Measurements from ENCODE around the gene FBLN7.
"Not testable (repeated sequence)": the region's sequence is repeated elsewhere in the genome, so short reads cannot be mapped to it uniquely, and the experiment has no call there.

Gene FBLN7

DNA sequence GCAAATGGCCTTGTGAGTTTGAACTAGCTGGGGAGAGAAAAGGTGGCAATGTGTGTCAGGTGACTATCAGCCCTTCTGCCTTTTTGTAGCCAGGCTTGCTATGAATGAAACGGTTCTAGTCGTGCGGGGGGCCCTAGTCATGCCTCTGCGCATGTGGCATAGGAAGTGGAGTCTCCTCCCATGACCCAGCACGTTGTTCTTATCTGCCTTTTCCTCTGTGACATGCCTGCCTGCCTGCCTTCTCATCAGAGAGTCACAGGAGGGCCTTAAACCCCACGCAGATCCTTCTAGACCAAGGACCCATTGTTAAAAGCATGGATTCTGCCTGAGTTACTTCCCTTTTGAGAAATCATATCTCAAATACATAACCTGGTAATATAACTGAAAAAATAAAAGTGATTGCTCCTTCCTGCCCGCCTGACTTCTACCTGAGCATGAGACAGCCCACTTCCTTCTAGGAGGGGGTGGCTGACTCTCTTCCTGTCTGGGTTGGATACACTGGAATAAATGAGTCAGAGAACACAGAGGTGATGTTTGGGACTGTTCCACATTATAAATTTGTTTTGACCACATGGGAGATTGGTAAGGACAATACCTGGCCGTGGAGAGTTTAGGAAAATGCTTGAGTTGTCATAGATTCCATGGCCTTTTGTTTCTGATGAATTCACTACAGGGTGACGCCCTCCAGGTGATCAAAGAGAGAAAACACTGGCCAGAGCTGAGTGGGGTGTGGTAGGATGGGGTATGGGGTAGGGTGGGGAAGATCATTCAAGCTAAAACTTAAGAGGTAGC is 49.8 kb downstream of the FBLN7 start:
- DNase-seq = no peak

DNA sequence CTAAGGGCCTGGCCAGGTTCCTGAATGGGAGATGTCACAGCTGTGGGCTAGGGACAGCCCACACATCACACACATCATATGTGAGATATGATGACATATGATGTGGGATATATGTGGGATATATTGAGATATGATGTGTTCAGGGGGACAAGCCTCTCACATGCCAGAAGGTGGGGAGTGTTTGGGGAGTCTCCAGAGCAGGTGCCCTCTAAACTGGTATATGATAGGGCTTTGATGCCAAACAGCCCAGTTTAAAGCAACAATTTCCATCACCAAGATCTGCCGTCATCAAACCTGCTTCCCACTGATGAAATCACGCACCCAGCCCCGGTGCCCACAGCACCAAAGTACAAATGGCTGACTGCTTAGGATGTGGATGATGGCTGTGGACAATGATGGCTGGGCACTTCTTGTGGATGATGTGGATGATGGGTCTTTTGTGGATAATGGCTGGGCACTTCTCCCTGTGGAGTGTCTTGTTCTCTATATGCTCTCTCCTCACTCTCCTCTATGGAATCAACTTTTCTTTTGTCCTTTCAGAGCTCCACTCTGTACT is 50.9 kb downstream of the FBLN7 start:
- no peak for DNase-seq

DNA sequence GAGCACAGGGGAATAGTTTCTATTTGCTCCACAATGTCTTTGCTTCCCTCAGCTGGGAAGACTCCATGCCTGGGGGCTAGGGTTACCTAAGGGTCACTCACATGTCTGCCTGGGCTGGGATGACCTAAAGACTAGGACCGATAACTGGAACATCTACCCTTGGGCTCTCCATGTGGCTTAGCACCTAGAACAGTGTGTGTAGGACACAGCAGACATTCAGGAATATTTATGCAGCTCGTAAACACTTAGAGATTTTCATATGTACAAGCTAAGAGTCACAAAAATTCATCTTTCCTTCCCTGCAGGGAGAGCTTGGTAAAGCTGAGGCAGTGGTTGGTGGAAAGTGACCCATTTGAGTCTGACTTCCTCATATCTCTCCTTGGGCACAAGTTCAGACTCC is 55.8 kb downstream of the FBLN7 start:
- DNase-seq = no peak

GRCh38 chr2:112194482-112194881 is 56.3 kb downstream of the FBLN7 start:
- no peak for DNase-seq

DNA sequence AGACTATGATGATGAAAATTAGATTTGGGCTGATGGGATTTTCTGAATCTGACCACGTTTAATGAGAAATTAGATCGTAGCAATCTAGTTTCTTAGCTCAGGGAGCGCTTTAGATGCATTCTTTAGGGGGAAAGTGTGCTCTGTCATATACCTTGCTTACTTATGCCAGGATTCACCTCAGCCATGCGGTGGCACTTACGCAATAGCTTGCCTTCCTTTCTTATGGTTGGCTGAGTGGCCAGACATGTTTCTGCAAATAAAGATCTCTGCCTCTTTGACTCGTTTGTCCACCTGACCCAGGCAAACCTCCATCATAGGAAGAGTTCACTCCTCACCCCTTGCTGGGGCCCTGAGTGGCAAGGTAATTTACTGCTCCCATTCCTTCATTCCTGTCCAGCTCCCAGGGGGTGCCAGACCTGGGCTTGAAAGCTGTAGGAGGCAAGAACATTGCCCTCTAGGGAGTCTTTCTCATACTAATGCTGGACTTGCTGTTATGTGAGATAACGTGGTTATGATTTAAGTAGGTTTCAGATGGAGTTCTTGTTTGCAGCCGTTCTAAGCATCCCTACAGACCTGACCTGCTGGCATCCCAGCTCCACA is 57.1 kb downstream of the FBLN7 start:
- DNase-seq = no peak

- DNase-seq = no peak
Observed at GRCh38 chr2:112195950-112196349, 57.8 kb downstream of the FBLN7 start.

DNA sequence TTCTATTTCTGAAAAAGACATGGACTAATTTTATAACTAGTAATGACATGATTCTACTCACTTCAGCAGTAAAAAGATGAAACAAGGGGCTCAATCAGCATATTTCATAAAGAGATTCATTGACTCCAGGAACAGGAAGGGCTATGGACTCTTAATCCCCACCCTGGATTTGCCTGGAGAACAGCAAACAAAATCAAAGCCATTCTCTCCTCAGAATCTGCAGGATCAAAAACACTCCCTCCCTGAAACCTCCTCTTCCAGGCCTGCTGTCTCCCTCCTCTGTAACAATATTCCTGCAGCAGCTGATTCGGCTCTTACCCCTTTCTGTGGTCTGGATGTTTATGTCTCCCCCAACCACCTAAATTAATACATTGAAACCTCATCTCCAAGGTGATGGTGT is 59.7 kb downstream of the FBLN7 start:
- DNase-seq = no peak

DNA sequence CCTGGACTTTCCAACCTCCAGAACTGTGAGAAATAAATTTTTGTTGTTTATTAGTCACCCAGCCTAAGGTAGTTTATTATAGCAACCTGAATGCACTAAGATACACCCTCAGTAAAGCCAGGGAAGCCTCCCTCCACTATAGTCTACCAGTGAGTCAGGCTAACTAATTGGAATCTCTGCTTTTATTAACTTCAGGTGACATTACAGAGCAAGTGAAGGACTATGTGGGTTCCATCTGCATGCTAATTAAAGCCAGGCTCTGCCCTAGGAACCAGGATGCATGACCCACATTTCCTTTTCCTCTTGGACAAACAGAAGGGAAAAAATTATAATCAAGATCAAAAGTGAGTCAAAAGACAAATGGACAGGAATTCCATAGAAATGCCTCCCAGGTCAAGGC is 60.6 kb downstream of the FBLN7 start:
- DNase-seq = no peak

DNA sequence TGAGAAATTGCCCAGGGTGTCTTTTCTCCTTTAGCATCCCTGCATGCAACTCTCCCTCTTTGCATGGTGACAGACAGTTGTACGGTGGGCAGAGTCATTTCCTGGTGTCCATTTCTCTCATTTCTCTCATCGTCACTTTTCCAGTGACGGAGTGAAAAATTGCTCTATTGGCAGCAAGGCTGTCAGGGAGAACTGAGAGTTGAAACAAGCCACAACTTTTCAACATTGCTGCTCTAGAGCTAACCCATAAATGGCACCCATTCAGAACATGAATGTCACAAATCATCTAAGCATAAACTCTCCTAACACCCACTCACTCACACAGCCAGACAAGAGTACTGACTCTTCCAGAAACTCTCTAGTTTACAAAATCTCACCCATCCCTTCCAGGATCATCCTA is 61.0 kb downstream of the FBLN7 start:
- no peak for DNase-seq

GRCh38 chr2:112201696-112202430 is 63.7 kb downstream of the FBLN7 start:
- DNase-seq = no peak

GRCh38 chr2:112204411-112204810 is 66.2 kb downstream of the FBLN7 start:
- no peak for DNase-seq

DNA sequence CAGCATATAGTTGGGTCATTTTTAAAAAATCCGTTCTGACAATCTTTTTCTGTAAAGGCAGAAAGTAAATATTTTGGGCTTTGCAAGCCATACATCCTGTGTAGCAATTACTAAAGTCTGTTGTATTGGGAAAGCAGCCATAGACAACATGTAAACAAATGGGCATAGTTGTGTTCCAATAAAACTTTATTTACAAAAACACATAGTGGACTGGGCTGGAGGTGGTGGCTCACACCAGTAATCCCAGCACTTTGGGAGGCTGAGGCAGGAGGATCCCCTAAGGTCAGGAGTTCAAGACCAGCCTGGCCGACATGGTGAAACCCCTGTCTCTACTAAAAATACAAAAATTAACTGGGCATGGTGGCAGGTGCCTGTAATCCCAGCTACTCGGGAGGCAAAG is 69.7 kb downstream of the FBLN7 start:
- not testable (repeated sequence) for DNase-seq

DNA sequence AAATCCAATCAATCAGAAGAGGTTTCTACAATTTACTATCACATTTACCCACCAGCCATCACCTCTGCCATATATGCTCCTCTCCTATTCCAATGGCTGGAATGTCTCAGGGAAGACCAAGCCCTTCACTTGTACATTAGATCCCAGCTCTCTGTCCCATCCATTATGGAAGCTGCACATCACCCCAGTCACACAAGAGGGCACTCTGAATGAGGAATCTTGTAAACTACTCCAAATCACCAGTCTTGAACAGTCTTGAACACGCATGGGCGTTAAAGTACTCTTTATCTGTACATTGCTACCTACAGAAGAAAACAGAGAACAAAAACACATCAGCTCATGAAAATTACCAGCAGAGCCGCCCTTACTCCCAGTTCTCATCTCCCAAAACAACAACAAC is 78.0 kb downstream of the FBLN7 start:
- DNase-seq = no peak

DNA sequence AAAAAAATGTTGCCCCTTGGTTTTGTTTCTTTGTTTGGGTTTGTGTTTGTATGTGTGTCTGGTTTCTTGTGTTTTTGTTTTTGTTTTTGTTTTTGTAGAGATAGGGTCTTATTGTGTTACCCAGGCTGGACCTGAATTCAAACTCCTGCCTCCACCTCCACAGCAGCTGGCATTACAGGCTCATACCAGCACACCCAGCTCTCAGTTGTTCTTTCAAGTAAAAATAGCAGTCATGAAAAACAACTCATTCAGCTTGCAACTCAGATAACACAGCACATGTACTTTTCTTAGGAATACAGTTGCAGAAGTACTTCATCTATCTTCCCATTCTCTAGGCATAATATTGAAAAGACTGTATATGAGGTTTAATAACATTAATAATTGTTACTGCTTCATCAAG is 79.7 kb downstream of the FBLN7 start:
- DNase-seq = no peak

- no peak for DNase-seq
Observed at GRCh38 chr2:112220186-112220585, 82.0 kb downstream of the FBLN7 start.

GRCh38 chr2:112220831-112221230 is 82.6 kb downstream of the FBLN7 start:
- no peak for DNase-seq

DNA sequence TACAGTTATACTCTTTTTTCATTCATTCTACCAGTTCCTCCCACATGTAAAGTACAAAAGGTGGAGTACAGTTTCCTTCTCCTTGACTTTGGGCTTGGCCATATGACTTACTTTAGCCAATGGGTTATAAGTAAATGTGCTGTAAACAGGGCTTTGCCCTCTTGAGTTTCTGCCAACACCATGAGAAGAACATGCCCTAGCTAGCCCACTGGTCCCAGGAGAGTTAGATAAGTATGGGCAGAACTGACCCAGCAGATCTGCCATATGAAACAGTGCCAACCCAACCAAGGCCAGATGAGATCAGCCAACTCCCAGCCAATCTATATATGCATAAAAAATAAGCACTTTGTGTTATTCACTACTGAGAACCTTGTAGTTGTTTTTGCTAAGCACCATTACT is 91.2 kb downstream of the FBLN7 start:
- no peak for DNase-seq

- no peak for DNase-seq
Observed at GRCh38 chr2:112230371-112230770, 92.2 kb downstream of the FBLN7 start.

Measured in NCI-H146 (cell line).